ENCODE measurements around the gene NKIRAS1. TPM values are rescaled to one million over a fixed set of nuclear protein-coding genes. Genes with fewer than 3 reads are reported as not detected.
"Not testable (repeated sequence)": the region's sequence is repeated elsewhere in the genome, so short reads cannot be mapped to it uniquely, and the experiment has no call there.

The NKIRAS1 gene
- polyA plus RNA-seq, 3 donors, result 4.1 to 11.8 (median 7.8) TPM

DNA sequence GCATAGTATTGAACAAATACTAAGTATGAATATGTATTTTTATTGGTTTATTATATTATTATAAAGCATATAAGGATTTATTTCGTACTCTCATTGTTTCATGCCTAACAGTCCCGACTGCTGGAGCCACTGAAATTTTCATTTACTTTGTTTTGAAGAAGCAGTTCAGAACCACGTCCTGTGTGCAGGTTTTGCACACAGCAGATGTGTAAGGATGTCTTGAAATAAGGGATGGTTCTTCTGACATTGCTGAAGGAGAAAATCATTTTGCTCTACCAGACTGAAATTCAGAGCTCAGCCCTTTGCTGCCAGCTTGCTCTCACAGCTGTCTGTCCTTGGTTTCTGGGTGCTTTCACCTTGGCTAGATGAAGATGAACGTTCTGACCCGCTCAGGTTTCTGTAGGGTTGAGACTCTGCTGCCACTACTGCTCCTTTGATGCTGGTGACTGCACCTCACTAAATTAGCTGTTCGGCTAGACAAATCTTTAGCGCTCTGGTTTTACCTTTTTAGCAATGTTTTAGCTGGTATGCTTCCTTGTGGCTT, 56.9 kb downstream of the NKIRAS1 start:
- no peak overlapping the region for H3K27ac ChIP-seq (ENCODE audit: low read depth, low read length)
- 92 to 93% (median 93%) methylated on average over 7 of the region's 7 CpGs for WGBS, 3 donors

- no peak overlapping the region for H3K27ac ChIP-seq (ENCODE audit: low read depth, low read length)
- 0 to 5% (median 0%) methylated on average over 1 of the region's 1 CpG for WGBS, 3 donors
These were observed 57.6 kb downstream of the NKIRAS1 start for GRCh38 chr3:23859012-23859743.

DNA sequence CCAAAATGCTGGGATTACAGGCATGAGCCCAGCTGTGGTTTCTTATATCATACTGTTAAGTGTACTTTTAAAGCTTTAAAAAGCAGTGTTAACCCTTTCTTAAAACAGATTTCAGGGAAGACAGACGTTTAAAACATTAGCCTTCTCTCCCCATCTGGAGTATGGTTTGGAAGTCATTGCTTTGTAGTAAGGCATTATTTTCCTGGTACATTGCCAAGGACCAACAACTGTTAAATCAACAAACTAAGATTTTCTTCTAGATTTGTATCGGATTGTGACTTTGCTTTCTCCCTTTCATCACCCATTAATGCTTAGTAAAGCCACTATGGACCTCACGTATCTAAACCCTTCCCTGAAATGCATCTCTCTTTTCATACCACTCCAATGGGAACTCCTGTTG, 60.5 kb downstream of the NKIRAS1 start:
- H3K27ac ChIP-seq (ENCODE audit: low read depth, low read length), result no peak overlapping the region
- WGBS, 3 donors, result 51 to 63% (median 55%) methylated on average over 3 of the region's 3 CpGs

DNA sequence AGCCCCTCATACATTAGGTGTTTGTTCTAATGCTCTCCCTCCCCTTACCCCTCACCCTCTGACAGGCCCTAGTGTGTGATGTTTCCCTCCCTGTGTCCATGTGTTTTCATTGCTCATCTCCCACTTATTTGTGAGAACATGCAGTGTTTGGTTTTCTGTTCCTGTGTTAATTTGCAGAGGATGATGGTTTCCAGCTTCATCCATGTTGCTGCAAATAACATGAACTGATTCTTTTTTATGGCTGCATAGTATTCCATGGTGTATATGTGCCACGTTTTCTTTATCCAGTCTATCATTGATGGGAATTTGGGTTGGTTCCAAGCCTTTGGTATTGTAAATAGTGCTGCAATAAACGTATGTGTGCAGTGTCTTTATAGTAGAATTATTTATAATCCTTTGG, 67.3 kb downstream of the NKIRAS1 start:
- 75 to 88% (median 87%) methylated on average over 2 of the region's 2 CpGs for WGBS, 3 donors
- not testable (repeated sequence) for H3K27ac ChIP-seq (ENCODE audit: low read depth, low read length)

DNA sequence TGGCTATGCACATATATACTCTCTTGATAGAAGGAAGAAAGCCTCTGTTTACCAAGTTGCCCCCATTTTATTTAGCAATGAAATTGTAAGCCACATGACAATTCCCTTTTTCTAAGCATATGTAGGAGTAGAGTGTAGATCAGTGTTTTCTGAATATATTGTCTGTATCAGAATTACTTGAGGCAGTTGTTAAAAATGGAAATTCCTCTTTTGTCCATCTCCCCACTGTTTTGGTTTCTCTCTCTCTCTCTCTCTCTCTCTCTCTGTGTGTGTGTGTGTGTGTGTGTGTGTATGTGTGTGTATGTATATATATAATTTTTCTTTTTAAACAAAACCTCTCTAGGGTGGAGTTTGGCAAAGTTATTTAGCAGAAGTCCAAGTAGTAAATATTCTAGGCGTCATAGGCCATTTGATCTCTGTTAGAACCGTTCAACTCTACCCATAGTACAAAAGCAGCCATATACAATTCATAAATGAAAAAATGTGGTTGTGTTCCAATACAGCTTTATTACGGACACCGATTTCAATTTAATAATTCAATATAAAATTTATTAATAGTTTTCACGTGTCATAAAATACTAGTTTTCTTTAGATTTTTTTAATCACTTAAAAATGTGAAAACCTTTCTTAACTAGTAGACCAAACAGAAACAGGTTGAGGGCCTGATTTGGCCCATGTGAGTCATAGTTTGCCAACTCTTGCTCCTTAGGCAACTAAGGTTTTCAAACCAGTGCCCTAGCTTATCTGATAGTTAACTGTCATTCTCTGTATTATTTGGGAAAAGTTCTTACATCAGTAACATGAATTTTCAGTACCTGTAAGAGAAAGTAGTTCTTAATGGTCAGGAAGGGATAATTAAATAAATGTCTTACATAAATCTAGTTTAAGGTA, 71.2 kb downstream of the NKIRAS1 start:
- WGBS, 3 donors, result 86 to 92% (median 89%) methylated on average over 5 of the region's 5 CpGs
- no peak overlapping the region for H3K27ac ChIP-seq (ENCODE audit: low read depth, low read length)

GRCh38 chr3:23843869-23844268, 72.9 kb downstream of the NKIRAS1 start:
- H3K27ac ChIP-seq (ENCODE audit: low read depth, low read length), result no peak overlapping the region
- WGBS, 3 donors, result 94 to 99% (median 97%) methylated on average over 3 of the region's 3 CpGs

Other genes with a start within 250 kb of the NKIRAS1 start
- 10 to 100 TPM; 28.5 to 94.6 (median 56.5) TPM for gene UBE2E1, start 111.0 kb downstream of the NKIRAS1 start, polyA plus RNA-seq
- gene RPL15, start 142 bp upstream of the NKIRAS1 start, polyA plus RNA-seq, result 1,000 to 10,000 TPM; 2,587 to 4,221 (median 3,241) TPM
- 10 to 100 TPM in 1 of 3 donors, 1 to 10 TPM in 2; 6.3 to 15.4 (median 7.6) TPM for gene NR1D2, start 28.3 kb upstream of the NKIRAS1 start, polyA plus RNA-seq

Data from adipose tissue (tissue), 3 donors.